Activated B cell treated with CpG ODN at 0.5 μM for 24 hours (primary cell): ENCODE measurements around the gene FMNL2. TPM values are rescaled to one million over a fixed set of nuclear protein-coding genes. Genes with fewer than 3 reads are reported as not detected.

Experiments used
- ATAC-seq: fragments of 200-7000 bp; cut with Tn5 transposase; one replicate; pipeline ENCODE4 v1.10.0; 2021; ENCODE audit warnings: low read depth, mild to moderate bottlenecking, moderate library complexity
- CTCF ChIA-PET: fragments of 350-600 bp; sonication (Branson Sonifier 250); formaldehyde crosslinking; loops from one replicate; lab custom pipeline; 2021; ENCODE audit warnings: antibody characterized with exemption; lab: Charles Lee
- POLR2A ChIA-PET: fragments of 350-600 bp; sonication (Branson Sonifier 250); formaldehyde crosslinking; loops from one replicate; lab custom pipeline; 2021; ENCODE audit warnings: antibody characterized with exemption; lab: Charles Lee
- DNase-seq: peaks from one replicate; pipeline ENCODE4 v3.0.0; 2022
- H3K27ac Mint-ChIP-seq: one replicate; pipeline ENCODE4 v1.8.0; 2020; ENCODE audit warnings: mixed read lengths
- H3K27me3 Mint-ChIP-seq: one replicate; pipeline ENCODE4 v1.8.0; 2021; ENCODE audit warnings: mixed read lengths
- H3K36me3 Mint-ChIP-seq: one replicate; pipeline ENCODE4 v1.8.0; 2021; ENCODE audit warnings: low read depth, mixed read lengths
- H3K4me1 Mint-ChIP-seq: one replicate; pipeline ENCODE4 v1.8.0; 2021; ENCODE audit warnings: mixed read lengths
- H3K4me3 Mint-ChIP-seq: one replicate; pipeline ENCODE4 v1.8.0; 2020; ENCODE audit warnings: mild to moderate bottlenecking, mixed read lengths
- H3K9me3 Mint-ChIP-seq: one replicate; pipeline ENCODE4 v1.8.0; 2020; ENCODE audit warnings: mixed read lengths
- CTCF ChIP-seq: fragments of 200-600 bp; IDR thresholded peaks from one replicate; pipeline ENCODE4 v1.8.0; 2022; ENCODE audit warnings: antibody characterized with exemption, mild to moderate bottlenecking
- intact Hi-C: fragments of 100-400 bp; cut with micrococcal nuclease; formaldehyde crosslinking; loops from one replicate; pipeline ENCODE4 v1.15.1; 2024
- total RNA-seq: library from RNA; stranded (reverse); gene quantifications from 2 replicates; pipeline ENCODE4 v1.2.3, GENCODE V29; 2022

FMNL2 gene
- total RNA-seq, 1 donor from 2014 or later = 4.0 TPM

- ATAC-seq = no peak
- CTCF ChIA-PET = no interaction called here
These were observed 221.5 kb downstream of the FMNL2 start for GRCh38 chr2:152556506-152556905.

GRCh38 chr2:152557273-152557888 is 222.4 kb downstream of the FMNL2 start:
- no peak overlapping the region for H3K4me3 Mint-ChIP-seq
- H3K9me3 Mint-ChIP-seq = no peaks in the 10 kb centered on the region
- peaks cover 4% of the 10 kb centered on the region for H3K4me1 Mint-ChIP-seq
- no peak overlapping the region for H3K27ac Mint-ChIP-seq
- intact Hi-C loops = no loop called here
- ChIA-PET POLR2A (no interaction called here), CTCF (no interaction called here)
- H3K27me3 Mint-ChIP-seq = no peaks in the 10 kb centered on the region
- DNase-seq = no peak
- H3K36me3 Mint-ChIP-seq = no peaks in the 10 kb centered on the region
- no peak for ATAC-seq
- no peak for TF ChIP-seq CTCF

More at GRCh38 chr2:152556506-152556905, 221.5 kb downstream of the FMNL2 start:
- DNase-seq = no peak
- no peak overlapping the region for H3K27ac Mint-ChIP-seq
- H3K4me1 Mint-ChIP-seq = peaks cover 4% of the 10 kb centered on the region
- no peak overlapping the region for H3K4me3 Mint-ChIP-seq
- no peak for TF ChIP-seq CTCF
- POLR2A ChIA-PET = no interaction called here
- H3K27me3 Mint-ChIP-seq = no peaks in the 10 kb centered on the region
- no peaks in the 10 kb centered on the region for H3K36me3 Mint-ChIP-seq
- intact Hi-C loops = no loop called here
- H3K9me3 Mint-ChIP-seq = no peaks in the 10 kb centered on the region

GRCh38 chr2:152558158-152558984 is 223.4 kb downstream of the FMNL2 start:
- ATAC-seq (no peak), DNase-seq (no peak)
- peaks cover 4% of the 10 kb centered on the region for H3K4me1 Mint-ChIP-seq
- ChIA-PET CTCF (interaction anchor here (0.6 kb wide), 1 partner anchor 77 kb away, joined by 5 read pairs; no protein-coding TSS in a partner anchor), POLR2A (interaction anchor here (0.7 kb wide), 1 partner anchor 16 kb away, joined by 4 read pairs; no protein-coding TSS in a partner anchor)
- no peak overlapping the region for H3K27ac Mint-ChIP-seq
- H3K36me3 Mint-ChIP-seq = no peaks in the 10 kb centered on the region
- H3K9me3 Mint-ChIP-seq = no peaks in the 10 kb centered on the region
- no peak for TF ChIP-seq CTCF
- H3K27me3 Mint-ChIP-seq = no peaks in the 10 kb centered on the region
- intact Hi-C loops = no loop called here
- H3K4me3 Mint-ChIP-seq = no peak overlapping the region

GRCh38 chr2:152559008-152559407 is 224.0 kb downstream of the FMNL2 start:
- no peak for ATAC-seq
- POLR2A ChIA-PET = no interaction called here
- no peak for DNase-seq
- Mint-ChIP-seq H3K4me1 (peaks cover 4% of the 10 kb centered on the region), H3K36me3 (no peaks in the 10 kb centered on the region), H3K27me3 (no peaks in the 10 kb centered on the region), H3K9me3 (no peaks in the 10 kb centered on the region), H3K27ac (no peak overlapping the region), H3K4me3 (no peak overlapping the region)
- CTCF ChIA-PET = no interaction called here
- intact Hi-C loops = no loop called here
- no peak for TF ChIP-seq CTCF

GRCh38 chr2:152560166-152560565 is 225.2 kb downstream of the FMNL2 start:
- no peak for TF ChIP-seq CTCF
- POLR2A ChIA-PET = no interaction called here
- Mint-ChIP-seq H3K9me3 (no peaks in the 10 kb centered on the region), H3K27me3 (no peaks in the 10 kb centered on the region), H3K4me3 (no peak overlapping the region), H3K4me1 (peaks cover 8% of the 10 kb centered on the region), H3K36me3 (no peaks in the 10 kb centered on the region), H3K27ac (no peak overlapping the region)
- CTCF ChIA-PET = no interaction called here
- ATAC-seq (no peak), DNase-seq (no peak)
- intact Hi-C loops = no loop called here
